Endometrial microvascular endothelial cells (primary cell): Measurements from ENCODE around the gene CRYBB2. TPM values are rescaled to one million over a fixed set of nuclear protein-coding genes. Genes with fewer than 3 reads are reported as not detected.
"Not testable (repeated sequence)": the region's sequence is repeated elsewhere in the genome, so short reads cannot be mapped to it uniquely, and the experiment has no call there.

Experiments used
- in situ Hi-C: cut with HindIII; loops from 2 replicates; pipeline ENCODE4 v1.10.0; 2017; ENCODE audit warnings: low sequenced_read_pairs, low pct_unique_long_range_greater_than_20kb; ENCODE audit errors: inconsistent ontology term
- total RNA-seq: library from RNA; depleted of rRNA; stranded (reverse); fragments of >200 nt; gene quantifications from one replicate; pipeline ENCODE4 v1.2.3, GENCODE V29; 2015; ENCODE audit errors: inconsistent ontology term

Gene CRYBB2
- total RNA-seq, 1 donor from 2014 or later, result not detected

DNA sequence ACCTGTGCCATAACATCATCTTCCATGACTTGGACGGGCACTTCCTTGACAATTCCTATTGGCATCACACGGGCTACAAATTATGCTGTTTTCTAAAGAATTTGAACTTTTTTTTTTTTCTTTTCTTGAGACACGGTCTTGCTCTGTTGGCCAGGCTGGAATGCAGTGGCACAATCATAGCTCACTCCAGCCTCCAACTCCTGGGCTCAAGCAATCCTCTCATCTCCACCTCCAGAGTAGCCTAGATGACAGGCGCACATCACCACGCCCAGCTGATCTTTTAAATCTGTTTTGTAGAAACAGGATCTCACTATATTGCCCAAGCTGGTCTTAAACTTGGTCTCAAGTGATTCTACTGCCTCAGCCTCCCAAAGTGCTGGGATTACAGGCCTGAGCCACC is 23.1 kb upstream of the CRYBB2 start:
- in situ Hi-C loops, result no loop called here

DNA sequence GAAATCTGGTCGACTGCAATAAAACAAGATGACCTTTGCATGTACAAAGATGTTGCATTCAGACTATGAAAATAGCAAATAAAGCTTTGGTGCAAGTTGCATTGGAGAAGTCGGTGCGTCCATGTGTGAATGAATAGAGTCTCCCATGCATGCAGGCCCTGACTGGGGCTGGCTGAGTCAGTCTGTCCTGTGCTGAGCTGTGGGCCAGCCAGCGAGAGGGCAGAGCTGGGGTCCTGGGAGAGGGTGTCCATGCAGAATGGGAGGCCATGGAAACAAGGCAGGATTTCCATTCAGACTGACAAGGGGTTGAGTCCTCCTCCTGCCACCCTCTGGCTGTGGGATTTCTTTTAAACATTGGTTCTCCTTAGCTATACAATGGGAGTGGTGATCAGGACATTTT is 22.1 kb upstream of the CRYBB2 start:
- in situ Hi-C loops, result no loop called here

DNA sequence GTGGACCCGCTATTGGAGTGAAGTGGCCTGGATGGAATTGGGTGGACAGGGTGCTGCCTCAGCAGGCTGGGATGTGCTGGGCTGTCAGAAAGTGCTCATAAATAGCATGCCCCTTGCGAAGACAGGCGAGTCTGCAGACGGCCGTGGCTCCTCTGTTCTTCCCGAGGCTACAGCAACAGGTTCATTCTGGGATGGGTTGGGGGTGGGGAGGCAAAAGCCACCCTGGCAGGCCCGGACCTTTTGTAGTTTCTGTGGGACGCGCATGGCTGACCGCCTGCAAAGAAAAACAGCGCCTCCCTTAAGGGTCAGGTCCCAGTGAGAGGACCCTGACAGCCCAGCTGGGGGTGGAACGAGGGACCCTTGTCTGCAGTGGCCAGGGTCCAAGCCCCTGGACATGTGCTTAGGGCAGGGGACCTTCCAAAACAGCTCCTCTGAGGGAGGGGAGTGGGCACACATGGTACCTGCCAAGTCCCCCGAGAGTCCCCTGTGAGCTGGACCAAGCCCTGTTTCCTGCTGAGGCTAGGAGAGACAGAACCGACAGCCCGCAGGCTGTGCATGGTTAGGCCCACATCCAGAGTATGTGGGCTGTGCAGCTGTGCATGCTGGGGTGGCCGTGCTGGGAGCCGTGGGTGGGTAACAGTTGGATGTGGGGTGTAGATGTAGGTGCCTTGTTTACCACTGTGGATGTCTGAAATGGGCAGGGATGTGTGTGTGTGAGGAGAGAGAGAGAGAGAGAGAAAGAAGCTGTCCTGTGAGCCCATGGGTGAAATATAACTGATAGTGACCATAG is 19.5 kb upstream of the CRYBB2 start, which contains the start of gene CRYBB3:
TSS of gene CRYBB3 (plus strand) at position 128 of the 790 bp plus-strand sequence. CDS start 1,539 bp downstream, outside the sequence.
- in situ Hi-C loops, result no loop called here

DNA sequence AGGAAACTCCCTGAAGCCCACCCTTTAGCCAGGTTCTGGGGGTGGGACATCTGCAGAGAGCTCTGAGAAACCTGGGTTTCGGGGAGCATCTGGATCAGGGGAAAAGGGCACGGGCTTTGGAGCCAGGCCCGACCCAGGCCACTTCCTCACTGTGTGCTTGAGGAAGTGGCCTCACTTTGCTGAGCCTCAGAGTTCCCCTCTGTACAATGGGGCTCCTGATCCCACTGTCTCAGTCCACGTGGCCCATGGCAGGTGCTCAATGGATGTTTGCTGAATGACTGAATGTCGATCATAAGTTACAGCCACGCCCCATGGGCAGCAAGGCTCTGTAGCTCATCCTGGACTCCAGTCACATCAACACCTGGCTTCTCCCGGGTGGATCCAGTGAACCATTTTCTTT is 18.5 kb upstream of the CRYBB2 start:
- in situ Hi-C loops, result no loop called here

DNA sequence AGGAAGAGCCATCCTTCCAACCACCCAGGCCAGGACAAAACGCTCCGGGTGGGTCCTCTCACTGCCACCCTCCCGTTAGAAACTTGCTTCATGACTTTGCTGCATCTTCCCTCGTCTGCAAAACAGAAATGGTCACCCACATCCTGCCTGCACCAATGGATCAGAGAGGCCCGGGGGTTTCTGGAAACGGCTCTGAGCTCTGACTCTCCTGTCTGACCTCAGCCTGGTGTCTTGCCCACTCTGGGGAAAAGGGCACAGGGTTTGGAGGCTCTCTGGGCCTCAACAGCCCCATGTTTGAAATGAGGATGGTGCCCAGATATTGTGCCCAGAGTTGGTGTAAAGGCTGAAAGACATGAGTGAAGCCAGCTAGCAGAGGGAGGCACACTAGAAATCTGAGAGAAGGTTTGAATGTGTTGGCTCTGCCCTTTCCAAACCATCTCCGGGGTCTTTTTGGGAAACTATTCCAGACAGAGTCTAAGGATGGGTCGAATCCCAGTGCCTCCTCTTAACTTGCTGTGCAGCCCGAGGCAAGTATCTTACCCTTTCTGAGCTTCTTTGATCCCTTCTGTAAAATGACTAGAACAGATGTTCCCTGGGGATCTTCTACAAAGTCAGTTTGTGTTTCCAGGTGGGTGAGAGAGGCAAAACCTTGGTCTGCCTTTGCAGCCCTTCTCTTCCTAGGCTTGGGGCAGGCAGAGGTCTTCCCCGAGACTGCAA is 17.7 kb upstream of the CRYBB2 start:
- in situ Hi-C loops, result no loop called here

DNA sequence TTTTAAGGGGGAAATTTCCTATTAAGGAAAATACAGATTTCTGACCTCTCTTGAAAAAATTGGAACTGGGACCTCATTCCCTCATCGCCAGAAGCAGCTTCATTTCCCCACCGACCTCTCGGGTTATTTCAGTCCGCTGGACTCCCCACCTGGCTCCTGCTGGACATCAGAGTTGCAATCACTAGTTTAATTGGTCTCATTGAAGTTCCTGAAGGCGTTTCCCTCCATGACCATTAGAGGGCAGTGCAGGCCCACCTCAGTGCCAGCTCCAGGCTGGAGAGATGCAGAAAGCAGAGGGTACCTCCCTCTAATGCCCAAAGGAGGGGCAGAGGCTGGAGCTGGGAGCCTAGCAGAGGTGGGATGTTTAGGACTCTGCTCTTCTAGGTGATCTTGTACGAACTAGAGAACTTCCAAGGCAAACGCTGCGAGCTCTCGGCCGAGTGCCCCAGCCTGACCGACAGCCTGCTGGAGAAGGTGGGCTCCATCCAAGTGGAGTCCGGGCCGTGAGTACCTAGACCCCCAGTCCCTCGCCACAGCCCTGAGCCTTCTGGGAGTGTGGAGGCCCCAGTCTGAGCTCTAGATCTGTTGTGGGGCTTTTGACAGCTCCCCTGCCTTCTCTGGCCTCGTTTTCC is 17.0 kb upstream of the CRYBB2 start:
- in situ Hi-C loops, result no loop called here

DNA sequence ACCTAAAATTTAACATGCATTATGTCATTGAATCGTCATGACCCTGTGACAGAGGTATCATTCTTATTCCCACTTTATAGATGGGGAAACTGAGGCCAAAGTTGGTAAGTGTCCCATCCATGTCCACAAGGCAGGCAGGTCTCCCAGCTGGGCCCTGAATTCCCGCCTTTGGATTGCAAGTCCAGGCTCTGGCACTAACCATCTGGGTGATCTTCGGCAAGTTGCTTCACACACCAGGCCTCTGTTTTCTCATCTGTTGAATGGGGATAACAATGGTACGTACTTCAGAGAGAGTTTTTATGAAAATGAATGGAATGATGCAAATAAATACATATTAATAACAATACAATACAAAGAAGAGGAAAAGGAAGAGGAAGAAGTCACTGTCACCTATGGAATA is 16.4 kb upstream of the CRYBB2 start:
- in situ Hi-C loops, result no loop called here

DNA sequence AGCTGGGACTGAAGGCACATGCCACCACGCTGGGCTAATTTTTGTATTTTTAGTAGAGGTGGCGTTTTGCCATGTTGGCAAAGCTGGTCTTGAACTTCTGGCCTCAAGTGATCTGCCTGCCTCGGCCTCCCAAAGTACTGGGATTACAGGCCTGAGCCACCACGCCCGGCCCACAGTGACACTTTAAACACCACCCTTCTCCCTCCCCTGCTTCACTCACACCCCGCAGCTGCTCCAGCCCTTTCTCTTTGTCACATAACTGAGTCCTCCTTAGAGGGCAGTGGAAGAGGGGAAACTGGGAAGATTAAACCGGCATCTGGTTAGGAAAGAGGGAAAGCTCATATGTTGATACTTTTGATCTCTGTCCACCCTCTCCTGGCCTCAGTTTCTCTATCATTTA is 14.9 kb upstream of the CRYBB2 start:
- in situ Hi-C loops, result not testable (repeated sequence)

DNA sequence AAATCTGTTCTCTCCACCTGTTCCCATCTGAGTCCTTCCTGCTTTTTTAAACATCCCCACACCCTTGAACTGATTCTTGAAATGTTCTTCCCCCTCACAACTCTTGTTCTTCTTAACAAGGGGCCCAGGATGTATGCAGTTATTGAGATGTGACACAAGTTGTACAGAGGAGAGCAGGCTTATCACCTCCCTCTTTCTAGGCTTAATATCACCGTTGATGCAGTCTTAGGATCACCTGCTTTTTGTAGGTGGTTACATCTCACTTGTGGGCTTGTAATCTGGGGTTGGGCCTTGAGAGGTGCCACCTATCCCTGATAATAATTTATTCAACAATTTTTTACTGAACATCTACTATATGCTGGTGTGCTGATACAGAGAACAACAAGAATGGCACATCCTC is 13.6 kb upstream of the CRYBB2 start:
- in situ Hi-C loops, result no loop called here

DNA sequence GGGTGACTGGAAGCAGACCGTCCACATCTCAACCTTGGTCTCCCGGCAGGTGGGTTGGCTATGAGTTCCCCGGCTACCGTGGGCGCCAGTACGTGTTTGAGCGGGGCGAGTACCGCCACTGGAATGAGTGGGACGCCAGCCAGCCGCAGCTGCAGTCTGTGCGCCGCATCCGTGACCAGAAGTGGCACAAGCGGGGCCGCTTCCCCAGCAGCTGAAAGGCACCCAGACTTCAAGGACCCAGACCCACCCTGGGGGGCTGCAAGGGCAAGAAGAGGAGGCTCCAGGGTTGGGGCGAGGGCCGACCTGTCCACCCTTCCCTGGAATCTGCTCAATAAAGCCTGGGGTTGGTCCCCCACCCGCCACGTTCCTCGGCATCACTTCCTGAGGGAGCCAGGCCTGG is 12.4 kb upstream of the CRYBB2 start:
- in situ Hi-C loops, result no loop called here

DNA sequence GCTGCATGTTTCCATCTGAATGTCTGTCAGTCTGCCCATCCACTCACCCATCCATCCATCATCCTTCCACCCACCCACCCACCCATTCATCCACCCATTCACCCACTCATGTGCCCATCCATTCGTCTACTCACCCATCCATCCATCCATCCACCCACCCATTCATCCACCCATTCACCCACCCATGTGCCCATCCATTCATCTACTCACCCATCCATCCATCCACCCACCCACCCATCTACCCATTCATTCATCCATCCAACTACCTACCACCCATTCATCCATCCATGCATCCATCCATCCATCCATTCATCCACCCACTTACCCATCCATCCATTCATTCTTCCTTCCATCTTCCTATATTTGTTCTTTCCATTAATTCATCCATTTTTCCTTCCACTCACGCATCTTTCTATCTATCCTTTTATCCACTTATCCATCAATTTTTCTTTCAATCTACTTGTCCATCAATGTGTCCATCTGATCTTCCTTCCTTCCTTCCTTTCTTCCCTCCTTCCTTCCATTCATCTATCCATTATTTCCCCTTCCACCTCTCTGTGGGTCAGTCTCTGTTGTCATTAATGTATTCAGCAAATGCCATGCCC is 11.8 kb upstream of the CRYBB2 start:
- in situ Hi-C loops, result no loop called here

DNA sequence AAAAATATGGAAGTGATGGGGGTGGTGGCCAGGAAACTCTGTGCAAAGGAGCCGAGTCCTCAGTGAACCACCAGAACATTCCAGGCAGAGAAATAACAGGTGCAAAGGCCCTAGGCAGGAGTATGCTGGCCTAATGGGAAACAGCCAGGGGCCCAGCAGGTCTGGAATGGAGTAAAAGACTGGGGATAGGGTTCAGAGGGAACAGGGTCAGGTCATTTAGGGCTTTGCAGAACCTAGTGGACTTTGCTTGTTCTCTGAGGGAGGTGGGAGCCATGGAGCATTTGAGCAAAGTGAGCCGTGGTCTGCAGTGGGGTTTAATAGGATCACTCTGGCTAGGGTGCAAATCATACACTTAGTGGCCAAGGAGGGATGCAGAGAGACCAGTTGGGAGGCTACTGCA is 11.1 kb upstream of the CRYBB2 start:
- in situ Hi-C loops, result no loop called here

DNA sequence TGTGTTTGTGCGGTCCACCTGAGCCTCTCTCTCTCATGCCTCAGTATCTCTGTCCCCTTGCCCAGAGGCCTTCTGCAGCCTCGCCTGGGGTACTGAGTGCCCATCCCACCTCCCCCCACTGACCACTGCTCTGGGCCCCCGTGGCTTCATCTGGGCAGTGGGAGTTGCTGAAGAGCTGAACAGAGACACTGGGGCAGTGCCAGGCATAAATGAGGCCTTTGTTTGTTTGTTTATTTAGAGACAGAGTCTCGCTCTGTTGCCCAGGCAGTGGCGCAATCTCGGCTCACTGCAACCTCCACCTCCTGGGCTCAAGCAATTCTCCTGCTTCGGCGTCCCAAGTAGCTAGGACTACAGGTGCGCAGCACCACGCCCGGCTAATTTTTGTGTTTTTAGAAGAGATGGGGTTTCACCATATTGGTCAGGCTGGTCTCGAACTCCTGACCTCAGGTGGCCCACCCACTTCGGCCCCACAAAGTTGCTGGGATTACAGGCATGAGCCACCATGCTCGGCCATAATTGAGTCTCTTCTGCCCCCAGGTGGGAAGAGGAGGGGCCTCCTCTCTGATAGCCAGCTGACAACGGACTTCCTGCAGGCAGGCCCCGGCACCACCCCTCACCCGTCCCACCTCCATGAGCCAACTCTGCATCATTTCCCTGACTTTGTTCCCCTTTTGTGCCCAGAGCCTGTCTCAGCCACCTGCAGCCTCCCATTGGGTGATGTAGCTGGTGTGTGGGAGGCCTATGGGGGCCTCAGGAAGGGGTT is 10.5 kb upstream of the CRYBB2 start:
- in situ Hi-C loops, result no loop called here

DNA sequence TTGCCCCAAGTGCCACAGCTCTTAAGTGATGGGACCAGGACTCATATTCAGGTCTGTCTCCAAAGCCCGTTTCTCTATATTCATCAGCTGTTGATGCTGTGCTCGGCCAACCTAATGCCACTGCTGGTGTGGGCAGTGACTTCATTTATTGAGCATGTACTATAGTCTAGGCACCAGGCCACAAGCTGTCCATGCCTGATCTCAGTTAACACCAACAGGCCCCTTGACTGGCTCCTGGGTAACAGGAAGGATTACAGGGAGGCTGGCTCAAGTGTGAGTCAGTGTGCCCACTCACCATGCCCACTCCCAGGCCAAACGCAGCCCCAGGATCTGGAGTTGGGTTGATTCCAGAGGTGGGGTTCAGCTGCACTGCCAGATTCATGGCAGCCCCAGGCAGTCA is 8.6 kb upstream of the CRYBB2 start:
- in situ Hi-C loops, result no loop called here

DNA sequence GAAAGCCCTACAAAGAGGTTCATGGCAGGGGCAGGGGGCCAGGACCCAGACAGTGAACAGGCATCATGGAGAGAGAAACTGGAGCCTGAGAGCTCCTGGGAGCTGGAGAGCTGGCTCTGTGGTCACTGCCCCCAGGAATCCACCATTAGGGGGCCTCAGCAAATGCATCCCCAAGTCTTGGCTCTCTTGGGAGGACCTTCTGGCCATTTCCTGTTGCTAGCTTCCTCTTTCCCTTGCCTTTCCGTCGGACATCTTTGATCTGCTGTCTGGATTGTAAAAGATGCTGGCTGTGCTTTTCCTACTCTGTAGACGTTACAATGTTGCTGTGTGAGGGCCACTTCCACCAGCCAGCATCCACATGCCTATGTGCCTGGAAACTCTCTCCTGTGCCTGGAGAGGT is 7.1 kb upstream of the CRYBB2 start:
- in situ Hi-C loops, result no loop called here

DNA sequence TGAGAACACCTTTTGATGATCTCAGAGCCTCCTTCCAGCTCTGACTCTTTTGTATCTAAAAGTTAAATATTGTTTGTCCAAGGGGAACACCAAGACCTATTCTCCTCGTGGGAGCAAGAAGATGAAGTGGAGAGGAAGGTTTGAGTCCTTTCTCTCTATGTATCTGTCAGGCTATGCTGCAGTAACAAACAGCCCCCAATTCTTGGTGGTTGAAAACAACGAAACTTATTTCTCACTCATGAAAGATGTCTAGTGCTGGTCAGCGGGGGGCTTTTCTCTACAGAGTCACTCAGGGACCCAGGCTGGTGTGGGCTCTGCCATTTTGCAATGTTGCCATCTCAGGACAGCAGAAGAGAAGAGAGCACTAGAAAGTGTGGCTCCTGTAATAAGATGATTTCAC is 6.2 kb upstream of the CRYBB2 start:
- in situ Hi-C loops, result no loop called here

DNA sequence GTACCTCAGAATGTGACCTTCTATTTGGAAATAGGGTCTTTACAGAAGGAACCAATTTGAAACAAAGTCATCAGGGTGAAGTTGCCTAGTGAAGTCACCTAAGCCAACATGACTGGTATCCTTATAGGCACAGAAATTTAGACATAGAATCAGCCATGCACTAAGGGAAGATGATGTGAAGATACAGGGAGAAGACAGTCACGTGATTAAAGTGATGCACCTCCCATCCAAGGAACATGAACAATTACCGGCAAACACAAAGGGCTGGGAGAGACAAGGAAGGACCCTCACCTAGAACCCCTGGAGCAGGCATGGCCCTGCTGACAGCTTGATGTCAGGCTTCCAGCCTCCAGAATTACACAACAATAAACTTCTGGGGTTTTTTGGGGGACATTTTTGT is 3.2 kb upstream of the CRYBB2 start:
- in situ Hi-C loops, result no loop called here

DNA sequence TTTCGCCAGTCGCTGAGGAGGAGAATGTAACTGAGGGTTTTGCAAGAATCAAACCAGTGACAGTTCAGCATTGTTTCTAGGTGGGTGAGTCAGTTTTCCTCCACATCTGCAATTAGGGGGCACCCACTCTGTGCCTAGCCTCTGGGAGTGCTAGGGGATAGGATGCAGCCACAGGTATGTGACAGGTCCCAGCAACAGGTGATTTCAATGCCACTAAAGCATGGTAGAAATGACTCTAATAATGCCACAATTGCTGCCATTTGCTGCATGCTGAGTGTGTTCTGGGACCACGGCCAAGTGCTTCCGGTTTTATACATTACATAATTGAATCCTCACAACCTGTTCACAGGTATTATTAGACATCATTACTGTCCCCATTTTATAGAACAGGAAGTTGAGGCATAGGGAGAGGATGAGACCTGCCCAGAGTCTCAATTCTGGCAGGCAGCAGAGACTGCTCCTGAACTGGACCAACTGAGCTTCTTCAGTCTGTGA is 556 bp downstream of the CRYBB2 start:
- in situ Hi-C loops, result no loop called here

DNA sequence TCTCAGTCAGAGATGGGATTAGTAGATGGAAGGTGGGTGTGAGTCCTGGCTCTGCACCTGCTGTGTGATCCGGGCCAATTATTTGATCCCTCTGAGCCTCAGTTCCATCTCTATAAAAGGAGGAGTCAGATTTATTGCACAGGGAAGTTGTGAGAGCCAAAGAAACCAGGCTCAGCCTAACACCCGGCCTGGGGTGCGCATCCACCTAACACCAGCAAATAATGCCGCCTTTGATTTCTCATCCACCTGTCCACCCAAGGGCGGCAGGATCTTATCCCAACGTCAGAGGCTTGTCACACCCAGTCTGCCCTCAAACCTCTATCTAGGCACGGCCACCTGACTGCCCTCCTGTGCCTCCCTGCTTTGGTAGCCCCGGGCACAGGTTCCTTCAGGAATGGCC is 2.4 kb downstream of the CRYBB2 start:
- in situ Hi-C loops, result no loop called here
